Upper lobe of left lung (tissue), 4 donors: ENCODE data around the gene FHOD3.

Experiments used
- EP300 ChIP-seq, 4 donors: sonication (generic); formaldehyde crosslinking; IDR thresholded peaks; one replicate each; pipeline ENCODE4 v1.5.1; 2017; ENCODE audit warnings: antibody characterized with exemption in 4 of 4, control low read depth in 2 of 4
- POLR2A ChIP-seq, 4 donors: fragments of 450-650 bp; IDR thresholded peaks; one replicate each; pipeline ENCODE4 v1.5.1; 2016 to 2017; ENCODE audit warnings: antibody characterized with exemption in 4 of 4, mild to moderate bottlenecking in 2 of 4
- POLR2AphosphoS5 ChIP-seq, 2 donors: sonication (generic); formaldehyde crosslinking; IDR thresholded peaks; one replicate each; pipeline ENCODE4 v1.5.1; 2017; ENCODE audit warnings: antibody characterized with exemption in 2 of 2
- TF ChIP-seq, protein P1 (sequence below), 6 experiments: fragments of 450-650 bp in 4 of 6; fragments of 200-600 bp in 2 of 6; sonication (generic) in 2 of 6; IDR thresholded peaks; one replicate each; pipeline ENCODE4 v1.5.1; 2016 to 2019; ENCODE audit warnings: antibody characterized with exemption in 6 of 6

DNA sequence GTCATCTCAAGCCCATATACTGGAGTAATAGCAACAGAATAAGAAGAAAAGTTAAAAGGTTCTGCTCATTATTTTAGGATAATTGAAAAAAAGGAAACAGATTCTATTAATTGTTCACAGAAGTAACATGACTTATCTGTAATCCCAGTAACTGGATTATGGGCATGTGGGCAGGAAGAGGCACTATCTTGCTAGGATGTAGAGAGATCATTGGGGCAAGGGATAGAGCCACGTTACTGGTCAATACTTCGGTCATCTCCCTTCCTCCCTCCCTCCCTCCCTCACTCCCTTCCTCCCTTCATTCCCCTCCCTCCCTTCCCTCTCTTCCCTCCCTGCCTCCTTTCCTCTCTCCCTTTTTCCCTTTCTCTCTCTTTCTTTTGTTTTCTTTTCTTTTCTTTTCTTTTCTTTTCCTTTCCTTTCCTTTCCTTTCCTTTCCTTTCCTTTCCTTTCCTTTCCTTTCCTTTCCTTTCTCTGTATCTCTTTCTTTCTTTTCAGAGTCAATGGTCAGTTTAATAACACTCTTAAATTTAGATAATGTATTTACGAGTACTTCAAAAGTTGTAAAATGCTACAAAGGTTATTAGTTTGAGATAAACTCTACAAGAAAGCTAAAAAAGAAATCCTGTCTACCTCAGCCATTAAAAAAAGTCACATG lies 82.8 kb downstream of the FHOD3 start:
- TF ChIP-seq POLR2A (IDR thresholded peaks at IDR 0.05) (no peak), EP300 (IDR thresholded peaks at IDR 0.05) (no peak), POLR2AphosphoS5 (IDR thresholded peaks at IDR 0.05) (no peak)
- TF ChIP-seq, protein P1, sequence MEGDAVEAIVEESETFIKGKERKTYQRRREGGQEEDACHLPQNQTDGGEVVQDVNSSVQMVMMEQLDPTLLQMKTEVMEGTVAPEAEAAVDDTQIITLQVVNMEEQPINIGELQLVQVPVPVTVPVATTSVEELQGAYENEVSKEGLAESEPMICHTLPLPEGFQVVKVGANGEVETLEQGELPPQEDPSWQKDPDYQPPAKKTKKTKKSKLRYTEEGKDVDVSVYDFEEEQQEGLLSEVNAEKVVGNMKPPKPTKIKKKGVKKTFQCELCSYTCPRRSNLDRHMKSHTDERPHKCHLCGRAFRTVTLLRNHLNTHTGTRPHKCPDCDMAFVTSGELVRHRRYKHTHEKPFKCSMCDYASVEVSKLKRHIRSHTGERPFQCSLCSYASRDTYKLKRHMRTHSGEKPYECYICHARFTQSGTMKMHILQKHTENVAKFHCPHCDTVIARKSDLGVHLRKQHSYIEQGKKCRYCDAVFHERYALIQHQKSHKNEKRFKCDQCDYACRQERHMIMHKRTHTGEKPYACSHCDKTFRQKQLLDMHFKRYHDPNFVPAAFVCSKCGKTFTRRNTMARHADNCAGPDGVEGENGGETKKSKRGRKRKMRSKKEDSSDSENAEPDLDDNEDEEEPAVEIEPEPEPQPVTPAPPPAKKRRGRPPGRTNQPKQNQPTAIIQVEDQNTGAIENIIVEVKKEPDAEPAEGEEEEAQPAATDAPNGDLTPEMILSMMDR (IDR thresholded peaks at IDR 0.05): no peak
